Neuronal stem cell (in vitro differentiated cells): ENCODE measurements around the gene CIT.

ENCODE experiments used
- DNase-seq: peaks from one replicate; pipeline ENCODE4 v3.0.0-alpha.2; 2013; ENCODE audit warnings: low spot score
- H2AFZ ChIP-seq: one replicate; pipeline ENCODE4 v1.6.1; 2013; ENCODE audit warnings: mild to moderate bottlenecking, low read length, inconsistent platforms
- H2AK5ac ChIP-seq: 2 replicates; pipeline ENCODE4 v1.6.1; 2013; ENCODE audit warnings: low read depth, mild to moderate bottlenecking, inconsistent platforms, low read length, moderate library complexity, mixed read lengths
- H2BK120ac ChIP-seq: 2 replicates; pipeline ENCODE4 v1.6.1; 2013; ENCODE audit warnings: low read depth, mild to moderate bottlenecking, inconsistent platforms, low read length, moderate library complexity, mixed read lengths
- H2BK12ac ChIP-seq: one replicate; pipeline ENCODE4 v1.6.1; 2013; ENCODE audit warnings: low read length, inconsistent platforms
- H2BK15ac ChIP-seq: 2 replicates; pipeline ENCODE4 v1.6.1; 2013; ENCODE audit warnings: mild to moderate bottlenecking, low read length, inconsistent platforms, mixed read lengths
- H2BK5ac ChIP-seq: one replicate; pipeline ENCODE4 v1.6.1; 2013; ENCODE audit warnings: inconsistent platforms, mild to moderate bottlenecking, low read length, moderate library complexity
- H3K14ac ChIP-seq: one replicate; pipeline ENCODE4 v1.6.1; 2013; ENCODE audit warnings: low read length, inconsistent platforms
- H3K18ac ChIP-seq: 2 replicates; pipeline ENCODE4 v1.6.1; 2013; ENCODE audit warnings: low read length, inconsistent platforms
- H3K23ac ChIP-seq: 2 replicates; pipeline ENCODE4 v1.6.1; 2013; ENCODE audit warnings: low read depth, mild to moderate bottlenecking, mixed read lengths, low read length, inconsistent platforms; ENCODE audit not compliant: poor library complexity
- H3K27ac ChIP-seq: replicated peaks from 3 replicates; pipeline ENCODE4 v1.5.1; 2013; ENCODE audit warnings: low read length, inconsistent platforms
- H3K27me3 ChIP-seq, 3 experiments: 2 replicates each; pipeline ENCODE4 v1.6.1; 2013; ENCODE audit warnings: low read length in 3 of 3, mild to moderate bottlenecking in 2 of 3, inconsistent platforms in 1 of 3, low read depth in 1 of 3, mixed read lengths in 1 of 3, moderate library complexity in 1 of 3; ENCODE audit not compliant: control insufficient read depth in 3 of 3, insufficient read depth in 3 of 3
- H3K36me3 ChIP-seq, 2 donors: replicated peaks in 1 of 2; 2 replicates each; pipeline ENCODE4 v1.6.1; 2013; ENCODE audit warnings: low read length in 2 of 2; ENCODE audit not compliant: control insufficient read depth in 2 of 2, insufficient read depth in 2 of 2
- H3K4ac ChIP-seq: 2 replicates; pipeline ENCODE4 v1.6.1; 2013; ENCODE audit warnings: inconsistent platforms, mild to moderate bottlenecking, low read length, moderate library complexity
- H3K4me1 ChIP-seq, 2 donors: 1 replicate in 1 of 2; 2 replicates in 1 of 2; pipeline ENCODE4 v1.6.1; 2013; ENCODE audit warnings: low read length in 2 of 2, low read depth in 1 of 2; ENCODE audit not compliant: control insufficient read depth in 2 of 2, insufficient read depth in 1 of 2
- H3K4me2 ChIP-seq: one replicate; pipeline ENCODE4 v1.6.1; 2013; ENCODE audit warnings: mild to moderate bottlenecking, low read length, inconsistent platforms; ENCODE audit not compliant: insufficient read depth, poor library complexity, severe bottlenecking
- H3K4me3 ChIP-seq, 2 donors: 2 replicates each; pipeline ENCODE4 v1.5.1; 2013; ENCODE audit warnings: low read length in 2 of 2, mild to moderate bottlenecking in 2 of 2, inconsistent platforms in 1 of 2, moderate library complexity in 1 of 2
- H3K79me1 ChIP-seq: one replicate; pipeline ENCODE4 v1.6.1; 2013; ENCODE audit warnings: low read depth, mild to moderate bottlenecking, inconsistent platforms, low read length, moderate library complexity
- H3K9ac ChIP-seq: one replicate; pipeline ENCODE4 v1.6.1; 2013; ENCODE audit warnings: mild to moderate bottlenecking, low read depth, low read length, inconsistent platforms; ENCODE audit not compliant: poor library complexity
- H3K9me3 ChIP-seq, 2 donors: replicated peaks in 1 of 2; 2 replicates each; pipeline versions ENCODE3 to v1.6.1; 2013; ENCODE audit warnings: low read length in 2 of 2, mild to moderate bottlenecking in 2 of 2, inconsistent platforms in 1 of 2, low read depth in 1 of 2, mixed read lengths in 1 of 2, moderate library complexity in 1 of 2; ENCODE audit not compliant: control insufficient read depth in 2 of 2, insufficient read depth in 1 of 2
- H4K8ac ChIP-seq: one replicate; pipeline ENCODE4 v1.6.1; 2013; ENCODE audit warnings: low read depth, mild to moderate bottlenecking, inconsistent platforms, low read length, moderate library complexity
- H4K91ac ChIP-seq: one replicate; pipeline ENCODE4 v1.6.1; 2013; ENCODE audit warnings: low read length, low read depth, mild to moderate bottlenecking, inconsistent platforms; ENCODE audit not compliant: poor library complexity
- WGBS, 2 donors: extraction: QIAGEN DNeasy Blood & Tissue Kit; methylation state at CpG; one replicate each; pipeline ENCODE4 v1.1.7; 2013; ENCODE audit warnings: missing lambda C conversion rate in 2 of 2, mixed read lengths in 1 of 2; ENCODE audit not compliant: insufficient read length in 2 of 2, insufficient replicate concordance in 1 of 2; ENCODE audit errors: extremely low coverage in 2 of 2; 5-methylcytosine and 5-hydroxymethylcytosine counted together

CIT gene

GRCh38 chr12:119809023-119809422 lies 68.1 kb downstream of the CIT start:
- Histone ChIP-seq H3K4ac (no peak overlapping the region), H3K27me3 (no peaks in the 10 kb centered on the region), H2AK5ac (no peak overlapping the region), H3K4me3 (no peak overlapping the region), H3K4me2 (no peak overlapping the region), H3K79me1 (no peaks in the 10 kb centered on the region), H3K14ac (no peak overlapping the region), H2BK12ac (no peak overlapping the region), H4K91ac (no peak overlapping the region), H4K8ac (no peak overlapping the region), H3K9me3 (peaks cover 3 to 15% of the 10 kb centered on the region in 2 donors), H2BK15ac (no peak overlapping the region), H2AFZ (no peak overlapping the region), H2BK5ac (no peak overlapping the region), H3K36me3 (peaks cover 0 to 69% of the 10 kb centered on the region in 2 donors), H3K4me1 (peaks cover 0 to 4% of the 10 kb centered on the region in 2 donors), H3K18ac (no peak overlapping the region), H2BK120ac (no peak overlapping the region), H3K23ac (no peak overlapping the region), H3K9ac (no peak overlapping the region), H3K27ac (no peak overlapping the region)
- WGBS, 2 donors = no CpG with 5 or more reads among the region's 2 CpGs
- no peak for DNase-seq

- Histone ChIP-seq H3K4me2 (no peak overlapping the region), H3K36me3 (peaks cover 0 to 71% of the 10 kb centered on the region in 2 donors), H2BK120ac (no peak overlapping the region), H3K4me1 (peaks cover 0 to 8% of the 10 kb centered on the region in 2 donors), H3K27ac (no peak overlapping the region), H3K9ac (no peak overlapping the region), H2BK5ac (no peak overlapping the region), H3K27me3 (no peaks in the 10 kb centered on the region), H3K4me3 (no peak overlapping the region), H4K8ac (no peak overlapping the region), H3K79me1 (no peaks in the 10 kb centered on the region), H2BK15ac (no peak overlapping the region), H3K4ac (no peak overlapping the region), H2AK5ac (no peak overlapping the region), H3K23ac (no peak overlapping the region), H3K18ac (no peak overlapping the region), H3K14ac (no peak overlapping the region), H2AFZ (no peak overlapping the region), H2BK12ac (no peak overlapping the region), H4K91ac (no peak overlapping the region), H3K9me3 (peaks cover 3 to 15% of the 10 kb centered on the region in 2 donors)
- WGBS, 2 donors = no CpG with 5 or more reads among the region's 6 CpGs
- DNase-seq = no peak
Observed at GRCh38 chr12:119808441-119808840, 68.7 kb downstream of the CIT start.

GRCh38 chr12:119807380-119807779 lies 69.7 kb downstream of the CIT start:
- H4K8ac ChIP-seq = no peak overlapping the region
- no peak overlapping the region for H2BK15ac ChIP-seq
- H2BK12ac ChIP-seq = no peak overlapping the region
- no peak overlapping the region for H2BK120ac ChIP-seq
- no peak overlapping the region for H3K4ac ChIP-seq
- no peak overlapping the region for H3K9ac ChIP-seq
- DNase-seq = no peak
- H3K36me3 ChIP-seq = peaks cover 0 to 74% of the 10 kb centered on the region in 2 donors
- no peaks in the 10 kb centered on the region for H3K27me3 ChIP-seq
- no peak overlapping the region for H3K18ac ChIP-seq
- H3K79me1 ChIP-seq = no peaks in the 10 kb centered on the region
- no peak overlapping the region for H4K91ac ChIP-seq
- H3K14ac ChIP-seq = no peak overlapping the region
- H3K9me3 ChIP-seq = peaks cover 3 to 15% of the 10 kb centered on the region in 2 donors
- H3K23ac ChIP-seq = no peak overlapping the region
- no peak overlapping the region for H3K4me2 ChIP-seq
- no peak overlapping the region for H2AFZ ChIP-seq
- no peak overlapping the region for H3K27ac ChIP-seq
- H3K4me1 ChIP-seq = peaks cover 0 to 8% of the 10 kb centered on the region in 2 donors
- H2AK5ac ChIP-seq = no peak overlapping the region
- H2BK5ac ChIP-seq = no peak overlapping the region
- no peak overlapping the region for H3K4me3 ChIP-seq

- no peak overlapping the region for H2BK12ac ChIP-seq
- H3K79me1 ChIP-seq = peaks cover 2% of the 10 kb centered on the region
- H4K8ac ChIP-seq = no peak overlapping the region
- no peak overlapping the region for H2AFZ ChIP-seq
- H3K9ac ChIP-seq = peak overlapping the region; percentile 66
- no peak overlapping the region for H2BK5ac ChIP-seq
- no peak overlapping the region for H2BK15ac ChIP-seq
- WGBS, 2 donors = no CpG with 5 or more reads among the region's 32 CpGs
- no peak overlapping the region for H2AK5ac ChIP-seq
- peaks cover 3 to 15% of the 10 kb centered on the region in 2 donors for H3K9me3 ChIP-seq
- no peak overlapping the region for H3K23ac ChIP-seq
- H3K14ac ChIP-seq = no peak overlapping the region
- H3K27ac ChIP-seq = no peak overlapping the region
- peaks cover 0 to 8% of the 10 kb centered on the region in 2 donors for H3K4me1 ChIP-seq
- peak overlapping the region; percentile 70 for H3K4me2 ChIP-seq
- H2BK120ac ChIP-seq = no peak overlapping the region
- no peak overlapping the region for H3K18ac ChIP-seq
- no peaks in the 10 kb centered on the region for H3K27me3 ChIP-seq
- H4K91ac ChIP-seq = no peak overlapping the region
- H3K4ac ChIP-seq = no peak overlapping the region
- DNase-seq = peak; percentile 68
- peak overlapping the region in 1 of 2 donors; percentile 36 for H3K4me3 ChIP-seq
- peaks cover 6 to 67% of the 10 kb centered on the region in 2 donors for H3K36me3 ChIP-seq
Observed at GRCh38 chr12:119804011-119804641, 73.0 kb downstream of the CIT start.
